Prostate gland (tissue), 2 donors: ENCODE results near the gene SSU72.

Source experiments
- CTCF ChIP-seq, 4 experiments: fragments of 200-600 bp in 2 of 4; fragments of 450-650 bp in 2 of 4; sonication (generic) in 2 of 4; IDR thresholded peaks; 1 replicate in 3 of 4; 2 replicates in 1 of 4; pipeline ENCODE4 v1.5.1; 2016 to 2019; ENCODE audit warnings: antibody characterized with exemption in 4 of 4, mild to moderate bottlenecking in 2 of 4, moderate library complexity in 2 of 4
- POLR2AphosphoS5 ChIP-seq: sonication (generic); formaldehyde crosslinking; IDR thresholded peaks from one replicate; pipeline ENCODE4 v1.6.1; 2017; ENCODE audit warnings: antibody characterized with exemption

DNA sequence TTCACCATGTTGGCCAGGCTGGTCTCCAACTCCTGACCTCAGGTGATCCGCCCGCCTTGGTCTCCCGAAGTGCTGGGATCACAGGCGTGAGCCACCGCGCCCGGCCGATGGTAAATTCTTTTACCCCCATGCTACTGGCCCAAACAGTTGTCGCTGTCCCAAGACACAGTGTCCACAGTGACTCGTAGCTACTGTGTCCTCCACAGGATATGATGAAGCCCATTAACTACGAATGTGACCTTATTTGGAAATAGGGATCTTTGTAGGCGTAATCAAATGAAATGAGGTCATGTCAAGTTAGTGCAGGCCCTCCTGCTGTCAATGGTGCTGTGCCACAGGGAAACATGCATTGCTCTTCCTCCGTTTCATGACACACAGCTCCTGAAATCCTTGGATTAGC is 16.8 kb upstream of the SSU72 start:
- TF ChIP-seq POLR2AphosphoS5 = no peak
- no peak for TF ChIP-seq CTCF (IDR thresholded peaks at IDR 0.05)
